Mesodermal cell (in vitro differentiated cells): ENCODE measurements around the gene SRC.

Experiments used
- H3K27ac ChIP-seq: 2 replicates; pipeline ENCODE4 v1.7.0; 2013; ENCODE audit warnings: mild to moderate bottlenecking, low read depth, low read length, moderate library complexity; ENCODE audit not compliant: severe bottlenecking
- H3K36me3 ChIP-seq: 2 replicates; pipeline ENCODE4 v1.7.1; 2013; ENCODE audit warnings: mild to moderate bottlenecking, low read length, moderate library complexity; ENCODE audit not compliant: control insufficient read depth, insufficient read depth
- H3K4me1 ChIP-seq: one replicate; pipeline ENCODE4 v1.7.1; 2013; ENCODE audit warnings: mild to moderate bottlenecking, low read length; ENCODE audit not compliant: insufficient read depth, control insufficient read depth, poor library complexity, severe bottlenecking
- H3K4me3 ChIP-seq: 2 replicates; pipeline ENCODE4 v1.7.0; 2013; ENCODE audit warnings: low read length, control low read depth, mild to moderate bottlenecking; ENCODE audit not compliant: insufficient read depth, poor library complexity, severe bottlenecking; ENCODE audit errors: extremely low read depth
- H3K9me3 ChIP-seq: 2 replicates; pipeline ENCODE4 v1.7.1; 2013; ENCODE audit warnings: mild to moderate bottlenecking, low read length, moderate library complexity; ENCODE audit not compliant: control insufficient read depth
- WGBS, 2 experiments: methylation state at CpG; one replicate each; pipeline ENCODE4 v1.1.5; 2013; ENCODE audit warnings: missing lambda C conversion rate in 2 of 2; ENCODE audit not compliant: insufficient coverage in 2 of 2; 5-methylcytosine and 5-hydroxymethylcytosine counted together

The SRC gene

DNA sequence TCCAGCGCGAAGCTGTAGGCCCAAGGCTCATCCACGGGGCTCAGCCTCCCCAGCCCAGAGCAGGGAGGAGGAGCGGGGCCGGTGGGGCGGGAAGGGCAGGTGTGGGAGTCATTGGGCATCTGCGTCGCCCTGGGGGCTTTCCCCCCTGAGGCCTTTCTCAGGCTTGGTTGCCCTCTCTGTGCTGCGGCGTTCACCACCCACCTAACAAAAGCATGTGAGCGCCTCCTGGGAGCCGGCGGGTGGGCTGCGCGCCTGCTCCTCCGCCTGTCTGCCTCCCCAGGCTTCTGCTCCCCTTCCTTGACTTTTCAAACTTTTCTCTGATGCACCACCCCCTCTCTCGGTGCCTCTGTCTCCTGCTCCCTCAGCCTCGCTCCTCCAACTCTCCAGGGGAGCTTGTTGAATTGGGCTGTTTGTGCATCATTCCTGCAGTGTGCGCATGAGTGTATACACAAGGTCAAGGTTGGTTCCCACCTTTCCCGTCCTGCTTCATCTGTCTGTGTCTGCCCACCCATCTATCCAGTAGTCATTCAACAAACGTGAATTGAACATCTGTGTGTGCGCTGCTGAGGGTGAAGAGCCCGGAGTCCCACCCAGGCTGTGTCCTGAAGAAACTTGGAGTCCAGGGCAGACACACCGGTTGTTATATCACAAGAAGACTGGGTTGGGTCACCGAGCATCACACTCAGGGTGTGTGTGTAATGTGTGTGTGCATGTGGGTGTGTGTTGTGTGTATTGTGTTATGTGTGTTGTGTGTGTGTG lies 92.7 kb downstream of the SRC start:
- H3K27ac ChIP-seq, result no peak overlapping the region
- H3K9me3 ChIP-seq, result no peaks in the 10 kb centered on the region
- no peaks in the 10 kb centered on the region for H3K36me3 ChIP-seq
- no peak overlapping the region for H3K4me3 ChIP-seq
- 86 to 87% methylated on average over 16 to 20 of the region's 25 CpGs for WGBS, 2 experiments
- H3K4me1 ChIP-seq, result no peaks in the 10 kb centered on the region

DNA sequence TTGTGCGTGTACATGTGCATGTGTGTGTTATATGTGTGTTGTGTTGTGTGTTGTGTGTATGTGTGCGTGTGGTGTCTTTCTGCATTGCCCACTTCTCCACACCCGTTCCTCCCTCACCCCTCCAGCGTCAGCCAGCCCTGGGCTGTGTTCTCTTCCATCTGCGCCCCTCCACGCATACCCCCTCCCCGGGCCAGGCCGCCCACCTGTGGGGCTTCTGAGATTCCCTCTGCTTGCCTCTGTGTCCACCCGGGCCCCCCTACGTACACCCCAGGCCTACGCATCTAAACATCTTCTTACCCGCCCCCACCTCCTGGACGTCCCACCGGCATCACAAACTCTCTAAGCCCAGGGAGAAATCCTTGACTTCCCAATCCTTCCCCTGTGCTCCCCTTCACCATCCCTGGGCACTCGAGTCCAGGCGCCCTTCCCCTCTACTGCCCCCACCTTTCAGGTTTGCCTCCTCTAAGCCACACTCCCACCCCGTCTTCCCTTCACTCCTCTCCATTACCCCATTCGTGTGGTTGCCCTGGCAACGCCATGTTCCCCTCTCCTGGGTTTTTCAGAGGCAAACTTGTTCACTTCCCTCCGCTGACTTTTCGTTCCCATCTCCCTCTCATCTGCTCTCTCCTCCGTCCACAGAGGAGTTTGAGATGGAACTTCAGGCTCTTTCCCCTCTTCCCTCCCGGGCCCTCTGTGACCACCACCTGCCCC lies 93.4 kb downstream of the SRC start:
- H3K9me3 ChIP-seq, result no peaks in the 10 kb centered on the region
- WGBS, 2 experiments, result 79% methylated on average over 19 to 23 of the region's 23 CpGs
- no peaks in the 10 kb centered on the region for H3K4me1 ChIP-seq
- no peak overlapping the region for H3K27ac ChIP-seq
- no peak overlapping the region for H3K4me3 ChIP-seq
- no peaks in the 10 kb centered on the region for H3K36me3 ChIP-seq

DNA sequence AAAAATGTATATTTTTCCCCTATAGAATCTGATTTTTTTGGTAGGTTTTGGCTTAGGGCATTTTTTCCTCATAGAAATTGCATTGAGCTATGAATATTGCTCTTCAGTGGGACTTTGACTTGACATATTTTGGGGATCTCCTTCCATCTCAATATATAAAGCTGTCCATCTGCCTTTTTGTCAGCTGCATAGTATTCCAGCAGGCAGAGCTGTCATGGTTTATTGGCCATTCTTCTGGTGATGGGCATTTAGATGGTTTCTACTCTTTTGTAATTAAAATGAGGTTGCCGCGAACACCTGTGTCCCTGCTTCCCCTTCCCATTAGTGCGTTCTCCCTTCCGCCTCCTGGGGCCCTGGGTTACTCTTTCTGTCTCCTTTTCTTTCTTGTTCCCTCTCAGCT lies 95.1 kb downstream of the SRC start:
- Histone ChIP-seq H3K36me3 (no peaks in the 10 kb centered on the region), H3K4me1 (no peaks in the 10 kb centered on the region), H3K9me3 (no peaks in the 10 kb centered on the region), H3K27ac (no peak overlapping the region), H3K4me3 (no peak overlapping the region)
- 90% methylated on average over 4 of the region's 4 CpGs; no CpG with 5 or more reads in 1 of the 2 experiments for WGBS, 2 experiments

DNA sequence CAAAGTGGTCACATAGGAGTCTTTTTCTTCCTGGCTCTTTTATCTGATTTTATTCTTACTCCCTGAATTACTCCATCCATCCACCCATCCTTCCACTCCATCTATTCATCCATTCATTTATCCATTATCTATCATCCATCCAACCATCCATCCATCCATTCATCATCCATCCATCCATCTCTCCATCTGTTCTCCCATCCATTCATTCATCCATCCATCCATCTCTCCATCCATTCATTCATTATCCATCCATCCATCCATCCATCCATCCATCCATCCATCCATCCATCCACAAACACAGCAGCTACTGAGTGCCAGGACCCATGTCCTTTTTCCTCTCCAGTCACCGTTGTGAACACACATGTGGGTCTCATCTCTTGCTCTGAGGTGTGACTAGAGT lies 96.6 kb downstream of the SRC start:
- Histone ChIP-seq H3K4me1 (no peaks in the 10 kb centered on the region), H3K9me3 (no peaks in the 10 kb centered on the region), H3K36me3 (no peaks in the 10 kb centered on the region), H3K4me3 (no peak overlapping the region), H3K27ac (no peak overlapping the region)
- WGBS, 2 experiments, result 100% methylated on average over 1 of the region's 1 CpG; no CpG with 5 or more reads in 1 of the 2 experiments

DNA sequence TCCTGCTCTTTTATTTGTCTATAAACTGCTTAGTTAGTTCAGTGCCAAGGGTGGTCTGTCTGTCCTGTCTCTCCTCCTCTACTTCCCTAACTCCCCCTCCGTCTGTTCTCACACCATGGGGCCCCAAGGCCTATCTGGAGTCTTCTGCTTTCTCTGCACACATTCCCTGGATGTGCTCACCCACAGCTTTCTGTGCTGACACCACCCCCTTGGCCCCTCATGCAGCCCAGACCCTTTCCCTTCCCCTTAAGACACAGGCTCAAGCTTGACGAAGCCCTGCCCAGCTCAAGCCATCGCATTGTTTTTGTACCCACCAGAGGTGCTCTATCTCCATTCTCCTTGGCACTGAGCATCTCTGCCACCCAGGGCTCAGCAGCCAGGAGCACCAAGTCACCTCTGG lies 97.0 kb downstream of the SRC start:
- Histone ChIP-seq H3K4me1 (no peaks in the 10 kb centered on the region), H3K36me3 (no peaks in the 10 kb centered on the region), H3K27ac (no peak overlapping the region), H3K4me3 (no peak overlapping the region), H3K9me3 (no peaks in the 10 kb centered on the region)
- 85 to 93% methylated on average over 3 of the region's 3 CpGs for WGBS, 2 experiments

DNA sequence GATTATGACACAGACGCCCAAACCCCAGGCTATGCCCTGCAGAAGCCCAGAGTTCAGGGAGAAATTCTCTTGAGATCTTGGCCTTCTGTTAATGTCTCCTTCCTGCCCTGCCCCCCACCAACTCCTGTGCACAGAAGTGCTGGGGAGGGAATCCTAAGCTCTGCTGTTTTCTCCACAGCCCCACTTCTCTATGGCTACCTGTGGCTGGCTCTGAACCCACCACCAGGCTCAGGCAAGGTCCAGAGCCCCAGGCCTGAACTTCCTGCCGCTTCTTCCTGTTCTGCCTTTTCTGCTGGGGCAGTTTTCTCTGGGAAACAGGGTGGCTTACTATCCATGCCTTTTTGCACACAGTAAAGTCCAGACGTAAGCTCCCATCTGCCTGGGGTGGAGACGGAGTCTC lies 97.7 kb downstream of the SRC start:
- Histone ChIP-seq H3K27ac (no peak overlapping the region), H3K36me3 (no peaks in the 10 kb centered on the region), H3K9me3 (no peaks in the 10 kb centered on the region), H3K4me3 (no peak overlapping the region), H3K4me1 (no peaks in the 10 kb centered on the region)
- WGBS, 2 experiments, result 83 to 95% methylated on average over 2 of the region's 4 CpGs

DNA sequence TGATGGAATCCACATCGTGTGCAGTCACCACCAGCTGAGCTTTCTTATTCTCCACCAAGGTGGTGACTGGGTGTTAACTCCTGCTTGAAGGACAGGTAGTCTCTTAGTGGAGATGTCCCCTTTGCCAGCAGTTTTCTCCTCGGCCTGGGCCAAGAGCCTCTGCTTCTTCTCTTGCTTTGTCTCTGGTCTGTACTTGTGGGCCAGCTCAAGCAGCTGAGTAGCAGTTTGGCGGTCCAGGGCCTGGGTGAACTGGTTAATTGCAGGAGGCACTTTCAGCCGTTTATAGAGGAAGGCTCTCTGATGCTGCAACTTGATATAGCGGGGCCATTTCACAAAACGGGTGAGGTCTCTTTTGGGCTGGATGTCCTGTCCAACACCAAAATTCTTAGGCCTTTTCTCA lies 99.1 kb downstream of the SRC start:
- H3K36me3 ChIP-seq, result no peaks in the 10 kb centered on the region
- H3K4me3 ChIP-seq, result no peak overlapping the region
- no peaks in the 10 kb centered on the region for H3K4me1 ChIP-seq
- no peak overlapping the region for H3K27ac ChIP-seq
- 80 to 96% methylated on average over 5 to 6 of the region's 6 CpGs for WGBS, 2 experiments
- H3K9me3 ChIP-seq, result no peaks in the 10 kb centered on the region

DNA sequence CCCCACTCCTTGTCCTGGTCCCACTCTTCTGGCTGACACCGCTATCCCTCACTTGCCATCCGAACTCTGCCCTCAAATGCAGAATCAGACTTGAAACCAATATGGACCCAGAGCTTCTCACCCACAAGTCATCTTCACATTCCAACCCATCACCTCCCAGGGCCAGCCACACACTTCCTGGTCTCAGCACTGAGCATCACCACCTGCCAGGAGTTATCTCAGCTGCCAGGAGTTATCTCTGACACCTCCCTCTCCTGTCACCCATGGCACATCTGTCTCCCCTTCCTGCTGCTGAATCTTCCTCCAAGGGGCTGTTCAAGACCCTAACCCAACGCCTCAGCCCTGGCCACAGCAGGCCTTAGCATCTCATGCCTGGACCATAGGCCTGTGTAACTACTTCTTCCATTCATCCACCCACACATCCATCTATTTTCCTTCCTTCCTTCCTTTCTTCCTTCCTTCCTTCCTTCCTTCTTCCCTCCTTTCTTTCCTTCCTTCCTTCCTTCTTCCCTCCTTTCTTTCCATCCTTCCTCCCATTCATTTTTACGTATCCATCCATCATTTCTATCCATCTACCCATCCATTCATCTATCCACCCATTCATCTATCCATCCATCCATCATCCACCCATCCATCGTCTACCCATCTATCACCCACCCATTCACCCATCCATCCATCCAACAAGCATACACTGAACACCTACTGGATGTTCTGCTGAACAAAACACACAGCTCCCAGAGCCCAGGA lies 100.5 kb downstream of the SRC start:
- Histone ChIP-seq H3K9me3 (no peaks in the 10 kb centered on the region), H3K4me3 (no peak overlapping the region), H3K36me3 (no peaks in the 10 kb centered on the region), H3K27ac (no peak overlapping the region), H3K4me1 (no peaks in the 10 kb centered on the region)
- 82 to 85% methylated on average over 5 of the region's 5 CpGs for WGBS, 2 experiments

DNA sequence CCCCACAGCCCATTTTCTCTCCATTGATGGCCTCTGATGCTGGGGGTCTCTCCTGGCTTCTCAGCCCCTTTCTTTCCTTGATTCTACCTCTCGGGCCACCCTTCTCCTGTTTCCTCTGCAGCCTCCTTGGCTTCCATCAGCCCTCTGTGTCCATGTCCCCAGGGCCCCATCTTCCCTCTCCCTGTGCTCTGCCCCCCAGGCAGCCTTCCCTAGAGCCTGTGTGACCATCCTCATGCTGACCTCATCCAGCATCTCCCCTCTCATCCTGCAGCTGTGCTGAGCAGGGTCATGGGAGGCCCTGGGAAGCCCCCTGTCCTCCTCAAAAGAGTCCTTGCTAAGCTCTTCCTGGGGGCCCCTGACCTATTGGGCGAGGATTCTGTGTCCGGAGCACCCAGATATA lies 101.7 kb downstream of the SRC start:
- H3K4me1 ChIP-seq, result no peaks in the 10 kb centered on the region
- no peaks in the 10 kb centered on the region for H3K9me3 ChIP-seq
- H3K27ac ChIP-seq, result no peak overlapping the region
- no peak overlapping the region for H3K4me3 ChIP-seq
- H3K36me3 ChIP-seq, result no peaks in the 10 kb centered on the region
- 77 to 100% methylated on average over 1 to 3 of the region's 3 CpGs for WGBS, 2 experiments

DNA sequence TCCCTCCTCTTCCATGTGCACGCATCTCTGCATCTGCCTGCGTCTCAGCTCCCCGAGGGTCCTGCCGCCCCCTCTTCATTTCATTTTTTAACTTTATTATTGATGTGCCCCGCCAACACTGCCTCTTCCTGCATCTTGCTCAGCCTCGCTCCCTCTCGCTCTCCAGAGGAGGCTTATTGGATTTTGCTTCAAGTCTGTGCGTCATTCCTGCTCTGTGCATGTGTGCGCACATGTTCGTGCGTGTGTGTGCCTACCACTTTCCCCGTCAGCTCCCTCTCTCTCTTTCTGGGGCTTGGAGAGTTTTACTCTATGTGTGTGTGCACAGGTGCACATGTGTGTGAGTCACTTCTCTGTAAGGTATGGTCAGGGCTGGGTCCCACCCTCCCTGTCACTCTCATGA lies 103.3 kb downstream of the SRC start:
- no peak overlapping the region for H3K27ac ChIP-seq
- H3K36me3 ChIP-seq, result no peaks in the 10 kb centered on the region
- H3K4me1 ChIP-seq, result no peaks in the 10 kb centered on the region
- H3K9me3 ChIP-seq, result no peaks in the 10 kb centered on the region
- WGBS, 2 experiments, result 86 to 90% methylated on average over 8 to 11 of the region's 12 CpGs
- no peak overlapping the region for H3K4me3 ChIP-seq
